GM19351 (cell line): ENCODE results near the gene CHTOP.

Experiments used
- ATAC-seq: cut with Tn5 transposase; IDR thresholded peaks from one replicate; pipeline ENCODE4 v1.9.1; 2021; ENCODE audit warnings: mild to moderate bottlenecking, moderate library complexity; ENCODE audit not compliant: unreplicated experiment

CHTOP gene

GRCh38 chr1:153683854-153684253, 50.0 kb downstream of the CHTOP start:
- no peak for ATAC-seq

- no peak for ATAC-seq
Observed at GRCh38 chr1:153684892-153685291, 51.0 kb downstream of the CHTOP start.

GRCh38 chr1:153685544-153686340, 51.9 kb downstream of the CHTOP start:
- no peak for ATAC-seq

GRCh38 chr1:153687346-153688125, 53.7 kb downstream of the CHTOP start:
- no peak for ATAC-seq

- ATAC-seq, result no peak
Observed at GRCh38 chr1:153688276-153688675, 54.4 kb downstream of the CHTOP start.

- no peak for ATAC-seq
Observed at GRCh38 chr1:153688736-153689328, 55.0 kb downstream of the CHTOP start.

GRCh38 chr1:153693466-153693865, 59.6 kb downstream of the CHTOP start:
- ATAC-seq, result no peak
